ENCODE results near the gene NIPBL.
"Not testable (repeated sequence)": the region's sequence is repeated elsewhere in the genome, so short reads cannot be mapped to it uniquely, and the experiment has no call there.

Gene NIPBL

GRCh38 chr5:36902353-36902752 is 25.8 kb downstream of the NIPBL start:
- no peak overlapping the region for H3K9ac ChIP-seq (ENCODE audit: low read depth, low read length)
- H3K4me3 ChIP-seq (ENCODE audit: low read depth, low read length) = no peak overlapping the region
- no peaks in the 10 kb centered on the region for H3K9me3 ChIP-seq (ENCODE audit: control insufficient read depth, insufficient read depth, low read length)
- no peaks in the 10 kb centered on the region for H3K36me3 ChIP-seq (ENCODE audit: control insufficient read depth, insufficient read depth, low read length)
- peaks cover 10% of the 10 kb centered on the region; the same call in 1 of the 2 replicates for H3K4me1 ChIP-seq (ENCODE audit: control insufficient read depth, insufficient read depth, low read length)
- no peak overlapping the region for H3K27ac ChIP-seq (ENCODE audit: low read depth, low read length)
- H3K27me3 ChIP-seq (ENCODE audit: control insufficient read depth, insufficient read depth, low read length) = no peaks in the 10 kb centered on the region

GRCh38 chr5:36904677-36905076 is 28.1 kb downstream of the NIPBL start:
- H3K4me1 ChIP-seq (ENCODE audit: control insufficient read depth, insufficient read depth, low read length) = peaks cover 3% of the 10 kb centered on the region
- no peak overlapping the region for H3K4me3 ChIP-seq (ENCODE audit: low read depth, low read length)
- H3K27me3 ChIP-seq (ENCODE audit: control insufficient read depth, insufficient read depth, low read length) = no peaks in the 10 kb centered on the region
- no peak overlapping the region for H3K9ac ChIP-seq (ENCODE audit: low read depth, low read length)
- H3K9me3 ChIP-seq (ENCODE audit: control insufficient read depth, insufficient read depth, low read length) = no peaks in the 10 kb centered on the region
- H3K36me3 ChIP-seq (ENCODE audit: control insufficient read depth, insufficient read depth, low read length) = no peaks in the 10 kb centered on the region
- H3K27ac ChIP-seq (ENCODE audit: low read depth, low read length) = no peak overlapping the region

DNA sequence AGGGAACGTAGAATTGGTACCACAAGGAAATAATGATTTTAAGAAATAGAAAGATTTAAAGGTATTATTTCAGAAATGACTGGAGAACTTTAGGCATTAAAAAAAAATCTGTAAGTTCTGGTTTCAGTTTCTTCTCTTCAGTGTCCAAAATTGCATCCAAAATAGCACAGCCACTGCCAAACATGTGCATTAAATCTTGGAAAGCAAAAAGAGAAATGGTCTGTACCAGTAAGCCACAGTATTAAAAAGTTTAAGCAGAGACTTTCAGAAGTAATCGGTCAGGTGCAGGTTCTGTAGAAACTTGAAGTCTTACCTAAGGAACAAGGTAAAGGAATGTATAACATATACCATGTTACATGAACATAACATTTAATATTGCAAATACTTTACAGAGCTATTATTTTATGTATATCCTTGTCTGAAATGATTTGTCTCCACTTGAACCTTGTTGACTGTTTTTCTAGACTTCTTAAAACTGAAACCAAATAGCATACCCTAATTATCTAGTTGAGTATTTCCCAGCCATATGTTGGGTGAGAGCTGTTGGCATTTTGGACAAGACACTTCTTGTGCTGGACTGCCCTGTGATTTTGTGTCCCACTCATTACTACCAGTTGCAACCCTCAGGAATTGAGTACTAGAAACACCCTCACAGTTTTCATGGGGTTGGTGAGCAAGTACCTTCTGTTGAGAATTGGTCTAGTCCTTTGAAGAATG is 32.1 kb downstream of the NIPBL start:
- Histone ChIP-seq H3K9ac (ENCODE audit: low read depth, low read length) (no peak overlapping the region), H3K4me3 (ENCODE audit: low read depth, low read length) (no peak overlapping the region), H3K27me3 (ENCODE audit: control insufficient read depth, insufficient read depth, low read length) (no peaks in the 10 kb centered on the region), H3K9me3 (ENCODE audit: control insufficient read depth, insufficient read depth, low read length) (no peaks in the 10 kb centered on the region), H3K36me3 (ENCODE audit: control insufficient read depth, insufficient read depth, low read length) (no peaks in the 10 kb centered on the region), H3K27ac (ENCODE audit: low read depth, low read length) (no peak overlapping the region), H3K4me1 (ENCODE audit: control insufficient read depth, insufficient read depth, low read length) (peaks cover 3% of the 10 kb centered on the region; the same call in 1 of the 2 replicates)

GRCh38 chr5:36915653-36916052 is 39.1 kb downstream of the NIPBL start:
- no peak overlapping the region for H3K27ac ChIP-seq (ENCODE audit: low read depth, low read length)
- H3K4me1 ChIP-seq (ENCODE audit: control insufficient read depth, insufficient read depth, low read length) = peaks cover 8% of the 10 kb centered on the region
- H3K9ac ChIP-seq (ENCODE audit: low read depth, low read length) = no peak overlapping the region
- H3K27me3 ChIP-seq (ENCODE audit: control insufficient read depth, insufficient read depth, low read length) = no peaks in the 10 kb centered on the region
- H3K36me3 ChIP-seq (ENCODE audit: control insufficient read depth, insufficient read depth, low read length) = no peaks in the 10 kb centered on the region
- no peaks in the 10 kb centered on the region for H3K9me3 ChIP-seq (ENCODE audit: control insufficient read depth, insufficient read depth, low read length)
- no peak overlapping the region for H3K4me3 ChIP-seq (ENCODE audit: low read depth, low read length)

- not testable (repeated sequence) for H3K4me3 ChIP-seq (ENCODE audit: low read depth, low read length)
These were observed 40.0 kb downstream of the NIPBL start for GRCh38 chr5:36916614-36917013.

GRCh38 chr5:36917358-36917757 is 40.8 kb downstream of the NIPBL start:
- H3K36me3 ChIP-seq (ENCODE audit: control insufficient read depth, insufficient read depth, low read length); H3K27me3 ChIP-seq (ENCODE audit: control insufficient read depth, insufficient read depth, low read length); H3K4me3 ChIP-seq (ENCODE audit: low read depth, low read length); H3K27ac ChIP-seq (ENCODE audit: low read depth, low read length); H3K4me1 ChIP-seq (ENCODE audit: control insufficient read depth, insufficient read depth, low read length); H3K9ac ChIP-seq (ENCODE audit: low read depth, low read length); H3K9me3 ChIP-seq (ENCODE audit: control insufficient read depth, insufficient read depth, low read length): not testable (repeated sequence)

More at GRCh38 chr5:36916614-36917013, 40.0 kb downstream of the NIPBL start:
- not testable (repeated sequence) for H3K27ac ChIP-seq (ENCODE audit: low read depth, low read length); H3K4me1 ChIP-seq (ENCODE audit: control insufficient read depth, insufficient read depth, low read length); H3K36me3 ChIP-seq (ENCODE audit: control insufficient read depth, insufficient read depth, low read length); H3K9me3 ChIP-seq (ENCODE audit: control insufficient read depth, insufficient read depth, low read length); H3K27me3 ChIP-seq (ENCODE audit: control insufficient read depth, insufficient read depth, low read length); H3K9ac ChIP-seq (ENCODE audit: low read depth, low read length)

DNA sequence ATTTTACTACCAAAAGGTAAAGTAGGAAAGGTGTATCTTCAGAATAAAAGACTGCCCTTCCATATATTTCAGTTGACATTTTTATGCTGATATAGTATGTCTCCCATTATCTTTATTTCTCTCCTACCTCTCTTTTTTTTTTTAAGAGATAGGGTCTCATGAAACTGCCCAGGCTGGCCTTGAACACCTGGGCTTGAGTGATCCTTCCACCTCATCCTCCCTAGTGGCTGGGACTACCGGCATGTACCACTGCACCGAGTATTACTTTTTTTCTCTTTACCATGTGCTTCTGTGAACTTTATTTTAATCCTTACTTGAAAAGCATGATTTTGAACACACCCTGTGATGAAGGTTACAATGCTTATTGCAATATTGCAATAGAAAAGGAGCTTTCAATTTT is 42.7 kb downstream of the NIPBL start:
- Histone ChIP-seq H3K27me3 (ENCODE audit: control insufficient read depth, insufficient read depth, low read length) (no peaks in the 10 kb centered on the region), H3K4me3 (ENCODE audit: low read depth, low read length) (no peak overlapping the region), H3K4me1 (ENCODE audit: control insufficient read depth, insufficient read depth, low read length) (peaks cover 4% of the 10 kb centered on the region; the same call in 1 of the 2 replicates), H3K36me3 (ENCODE audit: control insufficient read depth, insufficient read depth, low read length) (no peaks in the 10 kb centered on the region), H3K9ac (ENCODE audit: low read depth, low read length) (no peak overlapping the region), H3K27ac (ENCODE audit: low read depth, low read length) (no peak overlapping the region), H3K9me3 (ENCODE audit: control insufficient read depth, insufficient read depth, low read length) (no peaks in the 10 kb centered on the region)

GRCh38 chr5:36919650-36920049 is 43.1 kb downstream of the NIPBL start:
- H3K4me1 ChIP-seq (ENCODE audit: control insufficient read depth, insufficient read depth, low read length) = peaks cover 4% of the 10 kb centered on the region; the same call in 1 of the 2 replicates
- H3K36me3 ChIP-seq (ENCODE audit: control insufficient read depth, insufficient read depth, low read length) = no peaks in the 10 kb centered on the region
- no peak overlapping the region for H3K27ac ChIP-seq (ENCODE audit: low read depth, low read length)
- no peaks in the 10 kb centered on the region for H3K9me3 ChIP-seq (ENCODE audit: control insufficient read depth, insufficient read depth, low read length)
- H3K9ac ChIP-seq (ENCODE audit: low read depth, low read length) = no peak overlapping the region
- H3K27me3 ChIP-seq (ENCODE audit: control insufficient read depth, insufficient read depth, low read length) = no peaks in the 10 kb centered on the region
- H3K4me3 ChIP-seq (ENCODE audit: low read depth, low read length) = no peak overlapping the region

GRCh38 chr5:36928947-36929346 is 52.4 kb downstream of the NIPBL start:
- Histone ChIP-seq H3K36me3 (ENCODE audit: control insufficient read depth, insufficient read depth, low read length) (no peaks in the 10 kb centered on the region), H3K27ac (ENCODE audit: low read depth, low read length) (no peak overlapping the region), H3K9me3 (ENCODE audit: control insufficient read depth, insufficient read depth, low read length) (no peaks in the 10 kb centered on the region), H3K27me3 (ENCODE audit: control insufficient read depth, insufficient read depth, low read length) (no peaks in the 10 kb centered on the region), H3K4me1 (ENCODE audit: control insufficient read depth, insufficient read depth, low read length) (no peaks in the 10 kb centered on the region), H3K9ac (ENCODE audit: low read depth, low read length) (no peak overlapping the region), H3K4me3 (ENCODE audit: low read depth, low read length) (no peak overlapping the region)

GRCh38 chr5:36929438-36929837 is 52.9 kb downstream of the NIPBL start:
- Histone ChIP-seq H3K4me1 (ENCODE audit: control insufficient read depth, insufficient read depth, low read length) (no peaks in the 10 kb centered on the region), H3K9me3 (ENCODE audit: control insufficient read depth, insufficient read depth, low read length) (no peaks in the 10 kb centered on the region), H3K27me3 (ENCODE audit: control insufficient read depth, insufficient read depth, low read length) (no peaks in the 10 kb centered on the region), H3K36me3 (ENCODE audit: control insufficient read depth, insufficient read depth, low read length) (no peaks in the 10 kb centered on the region), H3K27ac (ENCODE audit: low read depth, low read length) (no peak overlapping the region), H3K4me3 (ENCODE audit: low read depth, low read length) (no peak overlapping the region), H3K9ac (ENCODE audit: low read depth, low read length) (no peak overlapping the region)

- Histone ChIP-seq H3K4me3 (ENCODE audit: low read depth, low read length) (no peak overlapping the region), H3K4me1 (ENCODE audit: control insufficient read depth, insufficient read depth, low read length) (no peaks in the 10 kb centered on the region), H3K36me3 (ENCODE audit: control insufficient read depth, insufficient read depth, low read length) (no peaks in the 10 kb centered on the region), H3K27ac (ENCODE audit: low read depth, low read length) (no peak overlapping the region), H3K9me3 (ENCODE audit: control insufficient read depth, insufficient read depth, low read length) (no peaks in the 10 kb centered on the region), H3K9ac (ENCODE audit: low read depth, low read length) (no peak overlapping the region), H3K27me3 (ENCODE audit: control insufficient read depth, insufficient read depth, low read length) (no peaks in the 10 kb centered on the region)
These were observed 55.5 kb downstream of the NIPBL start for GRCh38 chr5:36932056-36932455.
